GM18868 (cell line): ENCODE results near the gene CCDC188.
A peak's percentile ranks its signal among the peaks of the same experiment; 100 is the strongest.

Experiments used
- ATAC-seq: cut with Tn5 transposase; IDR thresholded peaks from one replicate; pipeline ENCODE4 v1.9.1; 2021; ENCODE audit warnings: mild to moderate bottlenecking, moderate library complexity; ENCODE audit not compliant: unreplicated experiment

The CCDC188 gene

GRCh38 chr22:20123366-20124082 lies 27.3 kb downstream of the CCDC188 start:
- ATAC-seq, result no peak

- no peak for ATAC-seq
Measured at GRCh38 chr22:20121856-20122415, 28.9 kb downstream of the CCDC188 start.

GRCh38 chr22:20118300-20119020 lies 32.4 kb downstream of the CCDC188 start:
- ATAC-seq, result no peak

GRCh38 chr22:20117633-20118299 lies 33.1 kb downstream of the CCDC188 start:
- peak; percentile 19 for ATAC-seq

GRCh38 chr22:20116951-20117632 lies 33.8 kb downstream of the CCDC188 start, which contains the start of gene TRMT2A:
TSS of gene TRMT2A (minus strand) at chr22:20117226. CDS start at chr22:20116906, 320 bp downstream.
- peak; percentile 74 for ATAC-seq

GRCh38 chr22:20116376-20116950 lies 34.4 kb downstream of the CCDC188 start:
- ATAC-seq, result no peak

- no peak for ATAC-seq
Measured at GRCh38 chr22:20115691-20116375, 35.0 kb downstream of the CCDC188 start, which contains the start of gene RANBP1. TSS of gene RANBP1 (plus strand) at chr22:20116104. CDS start at chr22:20116185, 81 bp downstream.

- ATAC-seq, result no peak
Measured at GRCh38 chr22:20114506-20115475, 36.1 kb downstream of the CCDC188 start.

GRCh38 chr22:20113551-20114310 lies 37.1 kb downstream of the CCDC188 start:
- no peak for ATAC-seq

- no peak for ATAC-seq
Measured at GRCh38 chr22:20112623-20113511, 38.0 kb downstream of the CCDC188 start.

GRCh38 chr22:20111689-20112622 lies 38.9 kb downstream of the CCDC188 start:
- no peak for ATAC-seq

- no peak for ATAC-seq
Measured at GRCh38 chr22:20111045-20111688, 39.7 kb downstream of the CCDC188 start.

- ATAC-seq, result no peak
Measured at GRCh38 chr22:20110359-20110985, 40.4 kb downstream of the CCDC188 start.

- no peak for ATAC-seq
Measured at GRCh38 chr22:20109411-20110358, 41.2 kb downstream of the CCDC188 start.
